Left renal pelvis (tissue), 4 donors: ENCODE measurements around the gene MLLT3. TPM values are rescaled to one million over a fixed set of nuclear protein-coding genes. Genes with fewer than 3 reads are reported as not detected.

Experiments used
- DNase-seq, 4 donors: peaks; one replicate each; pipeline ENCODE4 v3.0.0-alpha.2; 2013; ENCODE audit warnings: low read depth in 4 of 4, low spot score in 3 of 4
- polyA plus RNA-seq, 4 donors: library from polyadenylated mRNA; unstranded; fragments of 120-200 nt; gene quantifications; one replicate each; pipeline ENCODE4 v1.2.1, GENCODE V29; 2013; ENCODE audit not compliant: insufficient read length in 4 of 4

The MLLT3 gene
- polyA plus RNA-seq, 4 donors, result 27.1 to 52.9 (median 38.8) TPM

GRCh38 chr9:20630241-20630943 is 8.1 kb upstream of the MLLT3 start:
- DNase-seq, result no peak

- DNase-seq, result no peak
Observed at GRCh38 chr9:20625003-20625349, 2.7 kb upstream of the MLLT3 start.

- peak in 1 of 4 donors; percentile 77 for DNase-seq
Observed at GRCh38 chr9:20624201-20625002, 2.1 kb upstream of the MLLT3 start.

DNA sequence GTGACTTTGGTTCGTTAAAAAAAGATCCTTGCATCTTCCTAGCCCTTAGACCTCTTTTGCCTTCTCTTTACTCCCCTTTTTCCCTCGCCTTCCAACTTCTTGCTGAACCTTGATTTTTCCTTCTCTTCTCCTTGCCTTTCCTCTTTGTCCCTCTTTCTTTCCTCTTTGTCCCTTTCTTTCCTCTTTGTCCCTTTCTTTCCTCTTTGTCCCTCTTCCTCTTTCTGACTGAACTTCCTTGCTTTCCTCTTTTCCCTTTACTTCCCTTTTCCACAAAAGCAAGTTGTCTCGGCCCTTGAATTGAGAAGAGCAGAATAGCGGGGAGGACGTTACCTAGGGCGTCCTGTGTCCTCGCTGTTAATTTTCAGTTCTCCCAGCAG is 1.4 kb upstream of the MLLT3 start:
- no peak for DNase-seq

DNA sequence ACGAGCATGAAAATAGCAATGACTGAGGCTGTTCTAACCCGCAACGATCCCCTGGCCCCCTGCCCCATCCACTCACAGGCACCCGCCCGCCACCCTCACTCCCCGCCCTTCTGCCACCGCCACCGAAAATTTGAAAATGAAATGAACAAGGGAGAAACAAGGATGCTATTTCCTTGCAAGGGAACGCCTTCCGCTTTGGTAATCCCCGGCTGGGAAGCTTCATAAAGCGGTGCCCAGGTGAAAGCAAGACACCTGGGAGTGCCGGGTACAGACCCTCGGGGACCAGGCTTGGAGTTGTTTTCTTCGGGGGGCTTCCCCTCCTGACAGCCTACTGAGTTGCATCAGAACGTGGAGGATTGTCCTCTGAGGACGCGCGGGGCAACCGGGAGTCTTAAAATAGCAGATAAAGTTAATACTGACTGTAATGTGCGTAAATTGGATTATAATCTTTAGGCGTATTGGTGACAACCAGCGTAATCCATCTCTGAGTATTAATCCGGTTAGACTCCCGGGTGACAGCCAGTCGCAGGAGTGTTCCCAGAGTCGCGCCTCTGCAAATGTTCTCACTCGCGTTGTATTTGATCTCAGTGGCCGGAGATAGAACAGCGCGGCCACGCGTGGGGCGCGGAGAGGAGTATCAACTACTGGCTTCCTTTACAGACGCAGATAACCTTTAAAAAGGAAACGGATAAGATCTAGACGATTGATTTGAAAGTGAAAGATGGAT is 885 bp upstream of the MLLT3 start:
- no peak for DNase-seq

- DNase-seq, result no peak
Observed at GRCh38 chr9:20621471-20622329, 599 bp downstream of the MLLT3 start.

DNA sequence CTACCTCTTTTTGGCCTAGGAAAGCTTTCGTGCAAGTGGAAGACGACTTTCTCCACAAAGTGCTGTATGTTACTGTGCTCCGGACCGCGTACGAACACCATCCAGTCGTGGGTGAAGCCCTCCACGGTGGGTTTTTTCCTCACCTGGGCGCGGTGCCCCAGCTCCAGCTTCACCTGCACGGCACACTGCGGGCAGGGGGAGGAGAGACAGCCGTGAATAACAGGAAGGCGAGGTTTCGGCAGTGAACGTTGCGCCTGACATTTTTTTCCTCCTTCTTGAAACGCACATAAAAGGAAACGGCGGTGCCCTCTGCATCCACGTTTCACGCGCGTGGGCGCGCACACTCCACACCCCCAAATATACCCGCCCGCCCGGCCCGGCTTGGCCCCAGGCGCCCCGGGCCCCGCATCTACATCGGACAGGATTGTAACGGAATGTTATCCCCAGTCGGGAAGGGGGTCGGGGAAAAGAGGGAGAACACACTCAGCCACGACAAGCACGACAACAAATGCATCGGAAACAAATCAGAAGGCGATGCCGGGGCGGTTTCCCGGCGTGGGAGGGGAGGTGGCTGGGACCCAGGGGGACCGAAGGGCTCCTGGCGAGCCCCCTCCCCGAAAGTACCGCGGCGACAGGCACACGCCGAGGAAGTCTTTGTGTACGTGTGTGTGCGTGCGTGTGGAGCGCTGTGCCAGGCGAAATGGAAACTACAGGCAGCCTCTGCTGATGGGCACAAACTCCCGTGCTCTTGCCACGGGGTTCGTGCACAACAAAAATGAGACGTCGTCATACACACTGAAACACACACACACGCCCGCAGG is 1.4 kb downstream of the MLLT3 start:
- no peak for DNase-seq

DNA sequence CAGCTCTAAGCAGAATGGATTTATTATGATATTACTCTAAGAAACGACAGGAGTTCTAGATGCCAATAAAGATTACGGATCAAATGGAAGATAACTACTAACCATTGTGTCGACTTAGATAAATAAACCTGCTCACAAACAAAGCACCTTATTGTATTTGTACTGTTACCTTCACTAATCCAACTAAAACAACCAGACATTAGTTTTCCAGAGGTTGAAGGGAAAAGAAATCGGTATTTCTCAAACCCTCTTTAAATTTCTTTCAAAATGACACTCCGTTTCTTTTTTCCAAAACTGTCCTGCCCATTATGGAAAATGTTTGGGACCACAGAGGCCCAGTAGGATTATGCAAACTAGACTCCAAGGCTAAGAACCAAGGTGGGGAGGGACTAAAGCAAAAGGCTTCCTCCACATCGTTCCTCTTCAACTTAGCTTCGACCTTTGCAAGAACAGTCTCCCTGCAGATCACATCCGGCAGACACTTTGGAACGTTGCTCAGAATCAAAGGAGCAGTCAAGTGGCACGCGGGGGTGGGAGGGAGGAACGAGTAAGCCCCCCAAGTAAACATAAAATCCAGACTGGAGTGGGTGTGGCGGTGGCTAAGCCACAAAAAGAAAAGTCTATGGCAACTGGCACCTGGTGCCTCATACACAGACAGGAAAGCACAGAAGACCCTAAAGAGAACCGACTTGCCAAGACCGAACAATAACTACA is 2.7 kb downstream of the MLLT3 start:
- DNase-seq, result no peak

- DNase-seq, result no peak
Observed at GRCh38 chr9:20618361-20618802, 3.9 kb downstream of the MLLT3 start.

GRCh38 chr9:20616808-20617207 is 5.5 kb downstream of the MLLT3 start:
- no peak for DNase-seq

DNA sequence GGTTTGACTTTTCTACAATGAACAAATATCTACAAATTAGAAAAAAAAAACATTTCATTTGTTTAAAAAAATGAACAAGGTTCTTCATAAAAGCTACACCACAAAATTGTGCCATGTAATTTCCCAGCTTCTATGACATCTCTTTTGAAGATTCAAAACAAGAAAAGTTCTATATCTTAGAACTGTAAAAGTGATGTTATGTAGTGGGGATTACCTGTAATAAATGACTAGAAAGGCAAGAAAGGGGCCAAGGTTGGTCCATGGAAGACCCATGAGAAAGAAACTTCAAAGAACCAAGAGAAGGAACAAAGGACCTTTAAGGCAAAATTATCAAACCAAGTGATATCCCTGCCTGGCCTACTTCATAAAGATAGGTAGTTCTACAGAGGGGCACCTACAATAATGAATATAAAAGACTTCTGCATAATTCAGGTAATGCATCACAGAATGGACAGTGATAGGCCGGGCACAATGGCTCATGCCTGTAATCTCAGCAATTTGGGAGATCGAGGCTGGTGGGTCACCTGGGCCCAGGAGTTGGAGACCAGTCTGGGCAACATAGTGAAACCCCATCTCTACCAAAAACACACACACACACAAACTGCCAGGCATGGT is 7.6 kb downstream of the MLLT3 start:
- DNase-seq, result no peak

GRCh38 chr9:20611691-20612287 is 10.5 kb downstream of the MLLT3 start:
- no peak for DNase-seq

- DNase-seq, result no peak
Observed at GRCh38 chr9:20610591-20610990, 11.7 kb downstream of the MLLT3 start.

- no peak for DNase-seq
Observed at GRCh38 chr9:20608582-20608981, 13.7 kb downstream of the MLLT3 start.

GRCh38 chr9:20606652-20607051 is 15.6 kb downstream of the MLLT3 start:
- DNase-seq, result no peak

GRCh38 chr9:20604562-20604961 is 17.7 kb downstream of the MLLT3 start:
- DNase-seq, result no peak

GRCh38 chr9:20603524-20604268 is 18.6 kb downstream of the MLLT3 start:
- DNase-seq, result no peak

DNA sequence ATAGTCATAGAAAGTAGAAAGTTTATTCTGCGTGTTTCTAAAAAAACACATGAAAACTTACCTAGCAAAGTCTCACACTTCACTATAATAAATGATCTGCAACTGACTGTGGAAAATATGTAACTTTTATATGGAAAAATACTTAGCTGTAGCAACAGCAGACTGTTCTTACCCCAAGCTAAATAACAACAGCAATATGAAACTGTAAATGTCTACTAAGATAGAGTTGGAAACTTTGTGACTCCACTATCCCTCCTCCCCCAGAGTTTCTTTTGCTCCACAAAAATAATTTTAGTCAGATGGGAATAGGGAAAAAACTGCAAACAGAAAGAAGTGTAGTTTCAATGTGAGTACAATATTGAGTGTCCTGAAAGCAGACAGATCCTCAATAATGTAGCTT is 21.0 kb downstream of the MLLT3 start:
- DNase-seq, result no peak
